ENCODE measurements around the gene CARMIL3.

CARMIL3 gene

GRCh38 chr14:24060443-24060842 lies 8.6 kb downstream of the CARMIL3 start:
- Histone ChIP-seq H4K20me1 (ENCODE audit: insufficient read depth, low read length) (no peaks in the 10 kb centered on the region), H3K27me3 (ENCODE audit: insufficient read depth, low read length) (no peaks in the 10 kb centered on the region), H3K4me3 (ENCODE audit: low read depth, low read length, poor library complexity, severe bottlenecking) (no peak overlapping the region), H3K9ac (ENCODE audit: low read length) (no peak overlapping the region), H2AFZ (ENCODE audit: low read length) (no peak overlapping the region), H3K36me3 (ENCODE audit: insufficient read depth, low read length) (no peaks in the 10 kb centered on the region), H3K9me3 (ENCODE audit: low read length) (no peaks in the 10 kb centered on the region), H3K9me2 (ENCODE audit: low read depth, low read length) (no peaks in the 10 kb centered on the region), H3K4me2 (ENCODE audit: low read length) (no peak overlapping the region), H3K79me2 (ENCODE audit: insufficient read depth, low read length) (no peaks in the 10 kb centered on the region), H3K4me1 (ENCODE audit: insufficient read depth, low read length, severe bottlenecking) (no peaks in the 10 kb centered on the region), H3F3A (ENCODE audit: insufficient read depth, low read length) (no peaks in the 10 kb centered on the region), H3K27ac (ENCODE audit: low read depth, low read length, poor library complexity, severe bottlenecking) (no peak overlapping the region)
- TF ChIP-seq EZH2 (IDR thresholded peaks at IDR 0.05; ENCODE audit: borderline replicate concordance, low read length): no peak
- TF ChIP-seq, protein P1, sequence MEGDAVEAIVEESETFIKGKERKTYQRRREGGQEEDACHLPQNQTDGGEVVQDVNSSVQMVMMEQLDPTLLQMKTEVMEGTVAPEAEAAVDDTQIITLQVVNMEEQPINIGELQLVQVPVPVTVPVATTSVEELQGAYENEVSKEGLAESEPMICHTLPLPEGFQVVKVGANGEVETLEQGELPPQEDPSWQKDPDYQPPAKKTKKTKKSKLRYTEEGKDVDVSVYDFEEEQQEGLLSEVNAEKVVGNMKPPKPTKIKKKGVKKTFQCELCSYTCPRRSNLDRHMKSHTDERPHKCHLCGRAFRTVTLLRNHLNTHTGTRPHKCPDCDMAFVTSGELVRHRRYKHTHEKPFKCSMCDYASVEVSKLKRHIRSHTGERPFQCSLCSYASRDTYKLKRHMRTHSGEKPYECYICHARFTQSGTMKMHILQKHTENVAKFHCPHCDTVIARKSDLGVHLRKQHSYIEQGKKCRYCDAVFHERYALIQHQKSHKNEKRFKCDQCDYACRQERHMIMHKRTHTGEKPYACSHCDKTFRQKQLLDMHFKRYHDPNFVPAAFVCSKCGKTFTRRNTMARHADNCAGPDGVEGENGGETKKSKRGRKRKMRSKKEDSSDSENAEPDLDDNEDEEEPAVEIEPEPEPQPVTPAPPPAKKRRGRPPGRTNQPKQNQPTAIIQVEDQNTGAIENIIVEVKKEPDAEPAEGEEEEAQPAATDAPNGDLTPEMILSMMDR (IDR thresholded peaks at IDR 0.05; ENCODE audit: low read length): no peak

- Histone ChIP-seq H3K79me2 (ENCODE audit: insufficient read depth, low read length) (no peaks in the 10 kb centered on the region), H3K9ac (ENCODE audit: low read length) (no peak overlapping the region), H3K9me2 (ENCODE audit: low read depth, low read length) (no peaks in the 10 kb centered on the region), H2AFZ (ENCODE audit: low read length) (no peak overlapping the region), H3F3A (ENCODE audit: insufficient read depth, low read length) (no peaks in the 10 kb centered on the region), H3K4me1 (ENCODE audit: insufficient read depth, low read length, severe bottlenecking) (no peaks in the 10 kb centered on the region), H3K27ac (ENCODE audit: low read depth, low read length, poor library complexity, severe bottlenecking) (no peak overlapping the region), H4K20me1 (ENCODE audit: insufficient read depth, low read length) (no peaks in the 10 kb centered on the region), H3K4me2 (ENCODE audit: low read length) (no peak overlapping the region), H3K27me3 (ENCODE audit: insufficient read depth, low read length) (no peaks in the 10 kb centered on the region), H3K36me3 (ENCODE audit: insufficient read depth, low read length) (no peaks in the 10 kb centered on the region), H3K4me3 (ENCODE audit: low read depth, low read length, poor library complexity, severe bottlenecking) (no peak overlapping the region), H3K9me3 (ENCODE audit: low read length) (no peaks in the 10 kb centered on the region)
- TF ChIP-seq, protein P1 (IDR thresholded peaks at IDR 0.05; ENCODE audit: low read length): no peak
- TF ChIP-seq EZH2 (IDR thresholded peaks at IDR 0.05; ENCODE audit: borderline replicate concordance, low read length): no peak
Measured at GRCh38 chr14:24060984-24061913, 9.4 kb downstream of the CARMIL3 start.

GRCh38 chr14:24062216-24062980 lies 10.6 kb downstream of the CARMIL3 start:
- H3K9ac ChIP-seq (ENCODE audit: low read length): no peak overlapping the region
- no peaks in the 10 kb centered on the region for H3K36me3 ChIP-seq (ENCODE audit: insufficient read depth, low read length)
- H3K79me2 ChIP-seq (ENCODE audit: insufficient read depth, low read length): no peaks in the 10 kb centered on the region
- H3K4me3 ChIP-seq (ENCODE audit: low read depth, low read length, poor library complexity, severe bottlenecking): no peak overlapping the region
- H3K9me3 ChIP-seq (ENCODE audit: low read length): no peaks in the 10 kb centered on the region
- H3K27ac ChIP-seq (ENCODE audit: low read depth, low read length, poor library complexity, severe bottlenecking): no peak overlapping the region
- H3F3A ChIP-seq (ENCODE audit: insufficient read depth, low read length): no peaks in the 10 kb centered on the region
- 0 out of 2 replicates have a peak, but pooled peaks cover 5% of the 10 kb centered on the region for H3K27me3 ChIP-seq (ENCODE audit: insufficient read depth, low read length)
- H2AFZ ChIP-seq (ENCODE audit: low read length): no peak overlapping the region
- H3K4me1 ChIP-seq (ENCODE audit: insufficient read depth, low read length, severe bottlenecking): no peaks in the 10 kb centered on the region
- H4K20me1 ChIP-seq (ENCODE audit: insufficient read depth, low read length): no peaks in the 10 kb centered on the region
- no peak overlapping the region for H3K4me2 ChIP-seq (ENCODE audit: low read length)
- no peaks in the 10 kb centered on the region for H3K9me2 ChIP-seq (ENCODE audit: low read depth, low read length)
- no peak for TF ChIP-seq EZH2 (IDR thresholded peaks at IDR 0.05; ENCODE audit: borderline replicate concordance, low read length)
- TF ChIP-seq, protein P1 (IDR thresholded peaks at IDR 0.05; ENCODE audit: low read length): no peak
